Coronary artery (tissue), 2 donors: ENCODE measurements around the gene CLIC5.
A peak's percentile ranks its signal among the peaks of the same experiment; 100 is the strongest.

ENCODE experiments used
- DNase-seq: peaks from one replicate; pipeline ENCODE4 v3.0.0-alpha.2; 2017; ENCODE audit warnings: low spot score
- H3K27ac ChIP-seq, 2 donors: fragments of 200-600 bp; sonication (generic); one replicate each; pipeline ENCODE4 v1.5.1; 2016 to 2019
- H3K4me3 ChIP-seq: fragments of 200-600 bp; sonication (generic); 2 replicates; pipeline ENCODE4 v1.5.1; 2016; ENCODE audit warnings: mild to moderate bottlenecking, moderate library complexity
- TF ChIP-seq, protein P1 (sequence below): fragments of 200-600 bp; sonication (generic); IDR thresholded peaks from one replicate; pipeline ENCODE4 v1.5.1; 2019; ENCODE audit warnings: antibody characterized with exemption

CLIC5 gene

DNA sequence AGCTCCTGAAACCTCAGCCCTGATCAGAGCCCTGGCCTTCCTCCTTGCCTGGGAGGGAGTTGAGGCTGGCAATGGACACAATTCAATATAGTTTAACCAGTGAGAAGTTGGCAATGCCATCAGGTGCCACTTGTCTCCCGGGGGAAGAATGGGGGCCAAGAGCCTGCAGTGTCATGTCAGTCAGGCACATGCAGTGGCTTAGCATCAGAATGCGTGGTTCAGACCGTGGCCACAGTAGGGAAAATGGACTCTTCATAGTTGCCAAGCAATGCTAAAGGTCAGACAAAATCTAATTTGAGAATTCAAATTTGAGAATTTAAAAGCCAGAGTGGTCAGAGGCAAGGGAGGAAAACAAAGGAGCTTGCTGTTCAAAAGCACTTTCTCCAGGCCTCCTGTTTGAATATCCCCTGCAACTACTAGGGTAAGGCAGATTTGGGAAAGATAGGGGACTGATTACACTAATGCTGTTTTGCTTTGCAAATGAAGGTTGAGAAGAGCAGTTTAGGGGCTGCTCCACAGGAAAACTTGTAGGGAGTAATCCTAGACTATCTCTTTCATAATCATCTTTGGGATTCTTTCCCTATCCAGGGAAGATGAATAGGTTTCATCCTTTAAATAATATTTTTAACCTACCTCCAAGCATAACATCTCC, 33.1 kb upstream of the CLIC5 start:
- no peak for DNase-seq
- TF ChIP-seq, protein P1, sequence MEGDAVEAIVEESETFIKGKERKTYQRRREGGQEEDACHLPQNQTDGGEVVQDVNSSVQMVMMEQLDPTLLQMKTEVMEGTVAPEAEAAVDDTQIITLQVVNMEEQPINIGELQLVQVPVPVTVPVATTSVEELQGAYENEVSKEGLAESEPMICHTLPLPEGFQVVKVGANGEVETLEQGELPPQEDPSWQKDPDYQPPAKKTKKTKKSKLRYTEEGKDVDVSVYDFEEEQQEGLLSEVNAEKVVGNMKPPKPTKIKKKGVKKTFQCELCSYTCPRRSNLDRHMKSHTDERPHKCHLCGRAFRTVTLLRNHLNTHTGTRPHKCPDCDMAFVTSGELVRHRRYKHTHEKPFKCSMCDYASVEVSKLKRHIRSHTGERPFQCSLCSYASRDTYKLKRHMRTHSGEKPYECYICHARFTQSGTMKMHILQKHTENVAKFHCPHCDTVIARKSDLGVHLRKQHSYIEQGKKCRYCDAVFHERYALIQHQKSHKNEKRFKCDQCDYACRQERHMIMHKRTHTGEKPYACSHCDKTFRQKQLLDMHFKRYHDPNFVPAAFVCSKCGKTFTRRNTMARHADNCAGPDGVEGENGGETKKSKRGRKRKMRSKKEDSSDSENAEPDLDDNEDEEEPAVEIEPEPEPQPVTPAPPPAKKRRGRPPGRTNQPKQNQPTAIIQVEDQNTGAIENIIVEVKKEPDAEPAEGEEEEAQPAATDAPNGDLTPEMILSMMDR, result no peak
- Histone ChIP-seq H3K4me3 (no peak overlapping the region), H3K27ac (no peak overlapping the region)

DNA sequence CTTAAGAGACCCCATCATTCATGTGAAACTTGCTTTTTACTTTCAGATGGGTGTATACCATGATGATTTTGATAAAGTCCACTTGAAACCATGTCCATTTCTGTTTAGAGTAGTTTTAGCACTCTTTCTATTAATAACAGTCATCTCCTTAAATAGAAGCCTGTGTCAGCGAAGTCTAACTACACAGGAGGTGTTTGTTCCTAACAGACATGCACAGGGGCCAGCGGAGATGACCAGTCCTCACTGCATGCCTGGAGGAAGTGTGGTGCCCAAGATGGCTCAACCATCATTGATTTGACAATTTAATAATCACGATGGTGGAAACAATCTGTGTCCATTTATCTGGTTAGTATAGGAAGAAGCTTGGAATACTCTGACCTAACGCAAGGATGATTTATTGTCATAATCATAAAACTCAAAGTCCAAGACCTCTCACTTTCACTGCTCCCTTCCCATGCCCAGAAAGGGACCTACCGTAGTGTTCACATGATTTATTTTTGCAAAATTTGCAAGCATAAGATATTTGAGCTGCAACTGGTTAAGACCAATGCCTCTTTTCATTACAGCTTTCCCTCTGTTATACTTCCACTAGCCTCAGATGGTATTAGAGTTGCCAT, 31.0 kb upstream of the CLIC5 start:
- H3K27ac ChIP-seq, result no peak overlapping the region
- no peak for DNase-seq
- H3K4me3 ChIP-seq, result no peak overlapping the region
- TF ChIP-seq, protein P1, result no peak

DNA sequence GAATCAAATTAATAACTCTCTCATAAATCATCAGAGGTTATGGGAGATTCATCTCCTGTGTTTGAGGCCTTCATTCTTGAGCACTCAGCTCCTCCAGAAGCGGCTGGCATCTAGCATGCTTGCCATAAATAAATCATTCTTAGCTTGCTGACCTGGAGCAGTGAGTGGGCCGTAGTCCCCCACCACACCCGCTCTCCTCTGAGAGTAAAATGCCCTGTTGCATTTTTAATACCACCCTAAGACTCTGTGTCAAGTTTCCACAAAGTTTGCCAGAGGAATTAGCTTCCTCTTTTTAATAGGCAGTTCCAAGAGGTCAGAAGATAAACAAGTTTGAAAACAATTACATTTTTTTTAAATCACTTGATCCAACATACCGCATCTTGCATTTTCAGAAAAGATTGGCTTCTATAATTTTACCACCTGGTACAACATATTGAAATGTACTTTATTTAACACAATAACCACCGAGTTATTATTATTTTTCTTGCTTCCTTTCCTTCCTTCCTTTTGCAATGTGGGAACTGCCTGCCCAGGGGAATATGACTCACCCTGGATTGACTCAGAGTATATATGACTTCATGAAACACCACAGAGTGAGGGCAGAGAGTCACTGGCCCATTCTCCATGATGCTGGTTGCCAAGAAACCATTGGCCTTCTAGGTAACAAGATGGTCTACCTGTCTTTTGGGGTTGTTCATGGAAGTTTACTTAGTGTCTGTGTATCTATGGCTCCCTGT, 29.4 kb upstream of the CLIC5 start:
- TF ChIP-seq, protein P1, result no peak
- peak; percentile 73 for DNase-seq
- Histone ChIP-seq H3K27ac (peak overlapping the region; percentile 25 to 58), H3K4me3 (no peak overlapping the region)

DNA sequence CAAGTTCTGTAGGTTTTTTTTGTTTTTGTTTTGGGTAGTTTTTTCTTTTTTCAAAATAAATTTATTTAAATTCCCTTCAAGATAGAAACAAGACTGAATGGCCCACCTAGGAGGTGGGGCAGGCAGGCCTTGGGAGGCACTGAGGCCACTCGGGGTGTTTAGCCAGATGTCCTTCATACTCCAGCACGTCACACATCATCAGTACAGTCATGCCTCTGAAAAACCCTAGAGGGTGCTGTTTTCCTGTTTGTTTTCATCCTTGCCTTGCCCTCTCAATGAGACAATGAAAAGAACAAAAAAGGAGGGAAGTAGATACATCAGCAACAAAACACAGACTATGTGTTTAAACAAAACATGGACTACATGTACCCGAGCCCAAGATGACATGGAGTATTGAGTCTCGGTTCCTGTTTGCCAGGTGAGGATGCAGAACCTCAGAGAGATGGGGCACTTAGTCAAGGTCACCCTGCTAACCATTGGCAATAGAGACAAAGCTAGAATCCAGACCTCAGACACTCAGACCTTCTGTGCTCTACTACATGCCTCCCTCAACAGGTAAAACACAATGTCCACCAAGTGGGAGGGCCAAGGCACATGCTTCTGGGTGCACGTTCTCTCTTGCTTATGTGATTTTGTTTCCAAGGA, 26.8 kb upstream of the CLIC5 start:
- Histone ChIP-seq H3K4me3 (no peak overlapping the region), H3K27ac (no peak overlapping the region)
- TF ChIP-seq, protein P1, result peak; percentile 16
- no peak for DNase-seq

DNA sequence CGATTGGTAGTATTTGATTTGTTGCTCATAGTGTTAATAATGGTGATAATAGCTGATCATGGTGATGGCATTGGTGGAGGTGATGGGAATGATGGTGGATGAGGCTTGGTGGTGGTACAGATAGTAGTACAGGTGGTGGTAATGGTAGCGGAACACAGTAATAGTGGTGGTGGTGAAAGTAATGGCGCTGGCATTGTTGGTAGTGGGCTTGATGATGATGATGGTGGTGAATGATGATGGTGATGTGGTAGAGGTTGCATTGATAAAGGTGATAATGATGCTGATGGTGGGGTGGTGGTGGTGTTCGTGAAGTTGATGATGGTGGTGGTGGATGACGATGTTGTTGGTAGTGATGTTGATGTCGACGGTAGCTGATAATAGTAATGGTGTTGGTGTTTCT, 24.6 kb upstream of the CLIC5 start:
- Histone ChIP-seq H3K27ac (no peak overlapping the region), H3K4me3 (no peak overlapping the region)
- DNase-seq, result no peak
- TF ChIP-seq, protein P1, result no peak

DNA sequence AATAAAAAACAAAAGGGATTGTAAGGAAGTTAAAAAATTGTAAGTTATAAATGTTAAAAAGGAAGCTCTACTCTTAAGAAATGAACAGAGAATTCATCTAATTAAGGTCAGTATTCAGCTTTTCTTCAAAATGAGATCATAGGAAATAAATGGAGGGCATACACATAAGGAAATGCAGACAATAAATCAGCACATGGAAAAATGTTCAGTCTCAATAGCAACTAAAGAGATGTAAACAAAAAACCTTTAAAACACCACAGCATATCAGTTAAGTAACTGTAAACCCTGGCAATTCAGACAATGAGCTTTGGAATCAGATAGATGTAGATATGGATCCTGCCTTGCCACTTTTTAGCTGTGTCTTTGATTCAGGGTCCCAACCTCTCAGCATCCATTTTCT, 24.0 kb upstream of the CLIC5 start:
- DNase-seq, result no peak
- TF ChIP-seq, protein P1, result no peak
- Histone ChIP-seq H3K27ac (no peak overlapping the region), H3K4me3 (no peak overlapping the region)
